ENCODE measurements around the gene OR2J2. TPM values are rescaled to one million over a fixed set of nuclear protein-coding genes. Genes with fewer than 3 reads are reported as not detected.

The OR2J2 gene
- total and polyA plus RNA-seq, 3 donors from 2014 or later, result 0.54 to 4.4 (median 3.0) TPM

Other genes with a start within 250 kb of the OR2J2 start
- 10 to 100 TPM; 61.4 to 81.2 TPM for gene TRIM27, start 246.9 kb upstream of the OR2J2 start, total RNA-seq
- 29.8 TPM for gene TRIM27, start 246.9 kb upstream of the OR2J2 start, polyA plus RNA-seq (ENCODE audit: insufficient read depth, low read depth, low replicate concordance)
- gene ZNF311, start 165.6 kb upstream of the OR2J2 start, total RNA-seq, result 1 to 10 TPM; 3.5 to 5.0 TPM
- gene ZNF311, start 165.6 kb upstream of the OR2J2 start, polyA plus RNA-seq (ENCODE audit: insufficient read depth, low read depth, low replicate concordance), result 5.8 TPM
- not detected for gene OR2W1, start 125.7 kb upstream of the OR2J2 start, total RNA-seq
- not detected for gene OR2W1, start 125.7 kb upstream of the OR2J2 start, polyA plus RNA-seq (ENCODE audit: insufficient read depth, low read depth, low replicate concordance)
- not detected for gene OR2B3, start 83.6 kb upstream of the OR2J2 start, total RNA-seq
- gene OR2B3, start 83.6 kb upstream of the OR2J2 start, polyA plus RNA-seq (ENCODE audit: insufficient read depth, low read depth, low replicate concordance), result not detected
- gene OR2J1, start 71.4 kb upstream of the OR2J2 start, total RNA-seq, result 1 to 10 TPM; 1.3 to 1.4 TPM
- not detected for gene OR2J1, start 71.4 kb upstream of the OR2J2 start, polyA plus RNA-seq (ENCODE audit: insufficient read depth, low read depth, low replicate concordance)
- 1 to 10 TPM; 1.7 to 2.9 TPM for gene OR2J3, start 62.8 kb upstream of the OR2J2 start, total RNA-seq
- 0.25 TPM for gene OR2J3, start 62.8 kb upstream of the OR2J2 start, polyA plus RNA-seq (ENCODE audit: insufficient read depth, low read depth, low replicate concordance)
- gene OR14J1, start 130.8 kb downstream of the OR2J2 start, total RNA-seq, result under 1 TPM; 0.08 to 0.19 TPM
- not detected for gene OR14J1, start 130.8 kb downstream of the OR2J2 start, polyA plus RNA-seq (ENCODE audit: insufficient read depth, low read depth, low replicate concordance)
- 1 to 10 TPM in 1 of 2 donors, not detected in 1; 1.4 TPM for gene OR5V1, start 198.0 kb downstream of the OR2J2 start, total RNA-seq
- gene OR5V1, start 198.0 kb downstream of the OR2J2 start, polyA plus RNA-seq (ENCODE audit: insufficient read depth, low read depth, low replicate concordance), result 0.53 TPM
- gene OR12D3, start 204.4 kb downstream of the OR2J2 start, total RNA-seq, result under 1 TPM; 0.16 to 0.19 TPM
- not detected for gene OR12D3, start 204.4 kb downstream of the OR2J2 start, polyA plus RNA-seq (ENCODE audit: insufficient read depth, low read depth, low replicate concordance)
- under 1 TPM; 0.24 to 0.56 TPM for gene OR12D2, start 224.7 kb downstream of the OR2J2 start, total RNA-seq
- not detected for gene OR12D2, start 224.7 kb downstream of the OR2J2 start, polyA plus RNA-seq (ENCODE audit: insufficient read depth, low read depth, low replicate concordance)
- not detected for gene OR12D1, start 244.0 kb downstream of the OR2J2 start, total RNA-seq
- not detected for gene OR12D1, start 244.0 kb downstream of the OR2J2 start, polyA plus RNA-seq (ENCODE audit: insufficient read depth, low read depth, low replicate concordance)

Data from testis (tissue), 3 donors.